Measurements from ENCODE around the gene BRAF.
"Not testable (repeated sequence)": the region's sequence is repeated elsewhere in the genome, so short reads cannot be mapped to it uniquely, and the experiment has no call there.

BRAF gene

DNA sequence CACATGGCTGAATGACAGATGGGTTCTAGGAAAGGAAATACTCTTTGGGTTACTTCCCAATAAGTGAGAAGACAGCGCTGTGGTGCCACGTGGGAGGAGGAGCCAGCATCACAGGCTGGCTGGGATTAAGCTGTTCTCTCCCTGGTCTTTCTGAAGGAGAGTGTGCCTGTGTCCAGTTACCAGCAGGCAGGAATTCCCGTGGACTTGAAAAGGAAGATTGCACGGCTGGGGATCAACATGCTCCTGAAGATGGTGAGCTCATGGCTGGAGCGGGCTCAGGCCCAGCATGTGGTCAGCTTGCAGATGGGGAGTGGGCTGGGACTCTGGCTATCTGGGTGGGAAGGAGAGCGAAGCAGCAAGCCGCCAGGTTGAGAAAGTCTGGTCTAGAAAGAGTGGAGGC, 243.8 kb downstream of the BRAF start:
- DNase-seq (ENCODE audit: low read depth in 2 of 2) = no peak

- DNase-seq (ENCODE audit: low read depth in 2 of 2) = no peak
Observed at GRCh38 chr7:140679186-140679585, 245.5 kb downstream of the BRAF start.

DNA sequence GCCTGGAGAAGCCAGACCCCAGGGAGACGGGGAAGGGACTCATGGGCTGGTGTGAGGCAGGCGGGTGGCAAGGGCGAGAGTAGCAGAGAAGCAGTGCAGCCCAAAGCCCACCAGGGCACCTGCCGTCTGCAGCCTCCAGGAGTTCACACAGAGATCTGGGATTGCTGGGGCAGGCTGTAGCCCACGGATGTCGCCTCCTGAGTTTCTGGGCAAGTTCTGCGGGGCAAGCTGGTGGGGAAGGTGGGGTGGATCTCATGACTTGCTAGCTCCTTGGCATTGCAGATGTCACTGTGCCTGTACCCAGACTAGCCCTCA, 246.0 kb downstream of the BRAF start:
- no peak for DNase-seq (ENCODE audit: low read depth in 2 of 2)

DNA sequence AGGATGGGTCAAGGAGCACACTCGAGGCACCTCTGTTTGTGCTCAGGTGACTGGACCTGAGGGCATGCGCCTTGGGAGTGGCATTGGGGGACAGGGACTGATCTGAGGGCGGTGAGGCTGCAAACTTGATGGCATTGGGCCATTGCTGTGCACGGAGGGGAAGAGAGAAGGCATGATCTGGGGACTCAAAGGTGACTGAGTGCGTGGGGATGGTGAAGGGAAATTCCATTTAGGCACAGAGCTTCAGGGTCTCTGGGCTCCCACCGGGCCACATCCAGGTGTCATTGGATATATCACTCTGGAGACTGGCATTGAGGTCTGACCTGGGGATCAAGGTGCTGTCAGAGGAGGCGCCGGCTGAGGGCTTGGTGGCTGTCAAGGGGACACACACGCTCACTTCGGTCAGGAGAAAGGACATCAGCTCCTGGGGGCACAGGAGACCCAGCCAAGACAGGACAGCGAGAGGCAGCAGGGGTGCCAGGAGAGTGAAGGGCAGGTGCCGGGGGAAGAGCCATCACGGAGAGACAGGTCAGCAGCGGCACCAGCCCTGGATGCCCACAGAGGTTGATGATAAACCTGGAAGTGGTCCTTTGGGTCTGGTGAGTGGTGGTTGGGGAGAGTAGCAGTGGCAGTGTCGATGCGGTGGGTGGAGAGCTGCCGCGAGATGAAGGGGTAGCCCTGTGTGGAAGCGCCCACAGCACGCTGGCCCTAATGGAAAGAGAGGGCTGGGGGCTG, 246.5 kb downstream of the BRAF start:
- no peak for DNase-seq (ENCODE audit: low read depth in 2 of 2)

GRCh38 chr7:140677496-140677895, 247.2 kb downstream of the BRAF start:
- DNase-seq (ENCODE audit: low read depth in 2 of 2) = no peak

- DNase-seq (ENCODE audit: low read depth in 2 of 2) = not testable (repeated sequence)
Observed at GRCh38 chr7:140676956-140677355, 247.8 kb downstream of the BRAF start.

- DNase-seq (ENCODE audit: low read depth in 2 of 2) = no peak
Observed at GRCh38 chr7:140676306-140676705, 248.4 kb downstream of the BRAF start.

DNA sequence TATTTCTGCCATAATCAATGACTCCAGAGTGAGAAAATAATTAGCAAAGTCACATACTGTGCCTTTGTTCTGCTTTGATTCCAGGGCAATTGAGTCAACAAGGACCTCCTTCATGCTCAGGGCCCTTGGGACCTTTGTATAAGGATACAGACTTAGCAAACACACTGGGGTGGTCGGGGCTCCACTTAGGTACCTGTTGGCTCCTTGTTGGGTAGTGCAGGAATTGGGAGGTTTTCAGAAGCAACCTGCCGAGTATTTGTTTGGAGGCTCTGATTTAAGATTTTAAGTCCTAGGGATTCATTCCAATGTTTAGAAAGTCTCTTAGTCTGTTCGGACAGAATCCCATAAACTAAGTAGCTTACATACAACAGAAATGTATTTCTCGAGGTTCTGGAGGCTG, 249.0 kb downstream of the BRAF start:
- no peak for DNase-seq (ENCODE audit: low read depth in 2 of 2)

DNA sequence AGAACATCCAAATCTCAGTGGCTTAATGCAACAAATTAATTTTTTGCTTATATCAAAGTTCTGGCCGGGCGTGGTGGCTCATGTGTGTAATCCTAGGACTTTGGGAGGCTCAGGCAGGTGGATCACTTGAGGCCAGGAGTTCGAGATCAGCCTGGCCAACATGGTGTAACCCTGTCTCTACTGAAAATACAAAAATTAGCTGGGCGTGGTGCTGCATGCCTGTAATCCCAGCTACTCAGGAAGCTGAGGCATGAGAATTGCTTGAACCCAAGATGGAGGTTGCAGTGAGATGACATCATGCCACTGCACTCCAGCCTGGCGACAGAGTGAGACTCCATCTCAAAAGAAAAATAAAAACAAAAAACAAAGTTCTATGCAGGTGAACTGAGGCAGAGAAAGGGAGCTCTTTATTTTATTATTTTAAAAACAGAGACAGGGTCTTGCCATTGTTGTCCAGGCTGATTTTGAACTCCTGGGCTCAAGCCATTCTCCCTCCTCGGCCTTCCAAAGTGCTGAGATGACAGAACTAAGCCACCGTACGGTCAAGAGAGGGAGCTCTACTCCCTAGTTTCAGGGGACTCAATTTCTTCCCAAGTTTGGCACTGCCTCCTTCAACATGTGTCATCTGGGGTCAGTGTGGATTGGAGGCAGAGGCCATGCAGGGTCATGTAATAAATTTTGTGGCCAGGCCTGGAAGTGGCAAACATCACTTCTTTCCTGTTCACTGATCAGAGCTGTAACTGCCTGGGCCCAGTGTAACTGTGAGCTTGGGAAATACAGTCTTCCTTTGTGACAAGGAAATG, 249.6 kb downstream of the BRAF start:
- no peak for DNase-seq (ENCODE audit: low read depth in 2 of 2)

- no peak for DNase-seq (ENCODE audit: low read depth in 2 of 2)
Observed at GRCh38 chr7:140674356-140674800, 250.4 kb downstream of the BRAF start.

DNA sequence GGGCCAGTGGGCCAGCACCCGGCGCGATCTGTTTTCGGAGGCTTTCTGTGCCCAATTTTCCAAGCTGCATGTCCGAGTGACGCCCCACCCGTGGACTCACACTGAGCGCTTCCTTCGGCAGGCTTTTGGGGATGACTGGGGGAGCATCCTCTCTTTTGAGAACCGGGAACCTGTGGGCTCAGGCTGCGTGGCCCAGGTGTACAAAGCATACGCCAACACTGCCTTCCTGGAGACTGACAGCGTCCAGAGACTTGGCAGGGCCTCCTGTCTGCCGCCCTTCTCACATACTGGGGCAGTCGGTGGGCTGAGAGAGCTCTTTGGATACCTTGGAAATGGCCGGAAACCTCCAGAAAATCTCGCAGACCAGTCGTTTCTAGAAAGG, 251.0 kb downstream of the BRAF start:
- DNase-seq (ENCODE audit: low read depth in 2 of 2) = no peak

- peak; percentile 18 to 33 for DNase-seq (ENCODE audit: low read depth in 2 of 2)
Observed at GRCh38 chr7:140673063-140673773, 251.5 kb downstream of the BRAF start.

DNA sequence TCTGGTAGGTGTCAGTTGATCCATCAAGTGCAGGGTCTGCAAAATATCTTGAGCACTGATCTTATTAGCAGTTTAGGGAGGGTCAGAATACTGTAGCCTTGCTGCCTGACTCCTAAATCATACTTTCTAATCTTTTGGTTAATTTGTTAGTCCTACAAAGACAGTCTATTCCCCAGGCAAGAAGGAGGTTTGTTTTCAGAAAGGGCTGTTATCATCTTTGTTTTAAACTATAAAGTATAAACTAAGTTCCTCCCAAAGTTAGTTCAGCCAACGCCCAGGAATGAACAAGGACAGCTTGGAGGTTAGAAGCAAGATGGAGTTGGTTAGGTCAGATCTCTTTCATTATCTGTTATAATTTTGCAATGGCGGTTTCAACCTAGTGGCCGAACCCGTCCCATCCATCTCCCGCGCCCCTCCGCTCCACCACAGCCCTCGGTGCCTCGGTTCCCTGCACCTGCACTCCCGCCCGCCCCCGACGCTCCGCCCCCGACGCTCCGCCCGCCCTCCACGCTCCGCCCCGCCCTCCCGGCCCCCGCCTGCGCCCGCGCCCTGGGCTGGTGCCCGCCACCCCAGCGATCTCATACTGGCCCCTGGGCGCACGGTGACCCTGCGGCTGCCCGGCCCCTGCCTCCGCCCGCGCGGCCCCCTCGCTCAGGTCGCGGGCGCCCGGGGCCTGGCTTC, 252.2 kb downstream of the BRAF start, which contains the start of gene ADCK2:
ADCK2 (plus strand) TSS at position 564 of the 681 bp plus-strand sequence. CDS start 386 bp downstream, outside the sequence.
- peak; percentile 40 to 56 for DNase-seq (ENCODE audit: low read depth in 2 of 2)

GRCh38 chr7:140671966-140672365, 252.8 kb downstream of the BRAF start:
- DNase-seq (ENCODE audit: low read depth in 2 of 2) = no peak

GRCh38 chr7:140670343-140670935, 254.3 kb downstream of the BRAF start:
- no peak for DNase-seq (ENCODE audit: low read depth in 2 of 2)

GRCh38 chr7:140669862-140670261, 254.9 kb downstream of the BRAF start:
- not testable (repeated sequence) for DNase-seq (ENCODE audit: low read depth in 2 of 2)

DNA sequence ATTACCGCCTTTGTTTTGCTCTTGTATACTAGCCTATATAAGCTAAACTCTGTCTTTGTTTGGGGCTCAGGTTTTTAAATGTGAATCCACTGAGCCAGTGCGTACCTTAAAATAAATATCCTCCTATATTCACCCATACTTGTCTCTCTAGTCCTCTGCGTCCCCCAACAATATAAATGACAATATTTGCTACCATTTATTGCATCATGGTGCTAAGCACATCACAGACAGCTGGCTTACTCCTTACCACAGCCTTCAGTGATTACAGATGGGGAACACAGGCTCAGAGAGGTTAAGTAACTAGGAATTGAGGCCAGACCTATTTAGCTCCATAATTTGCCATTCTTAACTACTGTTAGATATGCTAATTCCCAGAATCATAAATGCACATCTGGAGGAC, 255.4 kb downstream of the BRAF start:
- DNase-seq (ENCODE audit: low read depth in 2 of 2) = no peak
